Neutrophil (primary cell): Measurements from ENCODE around the gene GCN1.

Source experiments
- H3K27ac ChIP-seq: fragments of 200-600 bp; sonication (generic); 2 replicates; pipeline ENCODE4 v1.5.1; 2016; ENCODE audit warnings: mild to moderate bottlenecking, moderate library complexity
- H3K27me3 ChIP-seq: fragments of 200-600 bp; sonication (generic); 2 replicates; pipeline ENCODE4 v1.6.0; 2016; ENCODE audit warnings: mild to moderate bottlenecking
- H3K36me3 ChIP-seq: fragments of 200-600 bp; sonication (generic); 2 replicates; pipeline ENCODE4 v1.5.1; 2017
- H3K4me1 ChIP-seq, 2 experiments: fragments of 200-600 bp in 1 of 2; sonication (generic) in 1 of 2; 1 replicate in 1 of 2; 2 replicates in 1 of 2; pipeline versions ENCODE4 v1.5.1 to v1.6.1; 2013 to 2016; ENCODE audit warnings: low read depth in 1 of 2, low read length in 1 of 2, mild to moderate bottlenecking in 1 of 2, moderate library complexity in 1 of 2; ENCODE audit not compliant: control insufficient read depth in 1 of 2, insufficient read depth in 1 of 2
- H3K4me3 ChIP-seq, 2 experiments: fragments of 200-600 bp in 1 of 2; sonication (generic) in 1 of 2; 1 replicate in 1 of 2; 2 replicates in 1 of 2; pipeline ENCODE4 v1.5.1; 2013 to 2016; ENCODE audit warnings: low read depth in 1 of 2, low read length in 1 of 2, mild to moderate bottlenecking in 1 of 2, moderate library complexity in 1 of 2
- H3K9me3 ChIP-seq: fragments of 200-600 bp; sonication (generic); 2 replicates; pipeline ENCODE4 v1.5.1; 2016
- CTCF ChIP-seq: fragments of 200-600 bp; sonication (generic); IDR thresholded peaks from 2 replicates; pipeline ENCODE4 v1.5.1; 2016; ENCODE audit warnings: antibody characterized with exemption

GCN1 gene

GRCh38 chr12:120109570-120110267, 84.8 kb downstream of the GCN1 start:
- H3K4me1 ChIP-seq = peaks cover 25% of the 10 kb centered on the region in 2 experiments
- no peaks in the 10 kb centered on the region for H3K9me3 ChIP-seq
- H3K27ac ChIP-seq = peak overlapping the region; percentile 83
- H3K36me3 ChIP-seq = peaks cover 38% of the 10 kb centered on the region
- TF ChIP-seq CTCF = no peak
- H3K27me3 ChIP-seq = no peaks in the 10 kb centered on the region
- H3K4me3 ChIP-seq = no peak overlapping the region

- Histone ChIP-seq H3K4me1 (peaks cover 23 to 24% of the 10 kb centered on the region in 2 experiments), H3K9me3 (no peaks in the 10 kb centered on the region), H3K36me3 (peaks cover 66% of the 10 kb centered on the region), H3K4me3 (no peak overlapping the region), H3K27ac (no peak overlapping the region), H3K27me3 (no peaks in the 10 kb centered on the region)
- no peak for TF ChIP-seq CTCF
These were observed 88.4 kb downstream of the GCN1 start for GRCh38 chr12:120106151-120106550.

GRCh38 chr12:120103371-120103770, 91.1 kb downstream of the GCN1 start:
- no peak for TF ChIP-seq CTCF
- Histone ChIP-seq H3K27me3 (no peaks in the 10 kb centered on the region), H3K9me3 (no peaks in the 10 kb centered on the region), H3K4me3 (no peak overlapping the region), H3K4me1 (peaks cover 8% of the 10 kb centered on the region in 2 experiments), H3K27ac (no peak overlapping the region), H3K36me3 (peaks cover 91% of the 10 kb centered on the region)

- Histone ChIP-seq H3K36me3 (peaks cover 91% of the 10 kb centered on the region), H3K27me3 (no peaks in the 10 kb centered on the region), H3K9me3 (no peaks in the 10 kb centered on the region), H3K4me1 (peaks cover 8% of the 10 kb centered on the region in 2 experiments), H3K4me3 (no peak overlapping the region), H3K27ac (peak overlapping the region; percentile 15)
- no peak for TF ChIP-seq CTCF
These were observed 91.5 kb downstream of the GCN1 start for GRCh38 chr12:120103044-120103338.

GRCh38 chr12:120102189-120103043, 92.1 kb downstream of the GCN1 start:
- TF ChIP-seq CTCF = no peak
- peaks cover 8% of the 10 kb centered on the region in 2 experiments for H3K4me1 ChIP-seq
- H3K27ac ChIP-seq = peak overlapping the region; percentile 15
- no peak overlapping the region for H3K4me3 ChIP-seq
- H3K36me3 ChIP-seq = peaks cover 92% of the 10 kb centered on the region
- no peaks in the 10 kb centered on the region for H3K9me3 ChIP-seq
- H3K27me3 ChIP-seq = no peaks in the 10 kb centered on the region
